Non-pigmented ciliary epithelial cell (primary cell): ENCODE results near the gene FRYL.

Source experiments
- DNase-seq: peaks from one replicate; pipeline ENCODE4 v3.0.0-alpha.2; 2010; ENCODE audit warnings: low read depth

FRYL gene

GRCh38 chr4:48554606-48555005 is 225.5 kb downstream of the FRYL start:
- no peak for DNase-seq

GRCh38 chr4:48553720-48554119 is 226.4 kb downstream of the FRYL start:
- DNase-seq, result no peak

- DNase-seq, result no peak
Observed at GRCh38 chr4:48546336-48546735, 233.7 kb downstream of the FRYL start.

- DNase-seq, result peak; percentile 14
Observed at GRCh38 chr4:48543796-48544195, 236.3 kb downstream of the FRYL start.

GRCh38 chr4:48542888-48543287 is 237.2 kb downstream of the FRYL start:
- no peak for DNase-seq

- DNase-seq, result no peak
Observed at GRCh38 chr4:48539597-48539996, 240.5 kb downstream of the FRYL start.

- no peak for DNase-seq
Observed at GRCh38 chr4:48538358-48538757, 241.7 kb downstream of the FRYL start.

- no peak for DNase-seq
Observed at GRCh38 chr4:48526406-48526805, 253.7 kb downstream of the FRYL start.

GRCh38 chr4:48518143-48518542 is 261.9 kb downstream of the FRYL start:
- DNase-seq, result no peak

GRCh38 chr4:48509543-48509942 is 270.5 kb downstream of the FRYL start:
- no peak for DNase-seq

- no peak for DNase-seq
Observed at GRCh38 chr4:48506716-48507115, 273.4 kb downstream of the FRYL start.

GRCh38 chr4:48504352-48504751 is 275.7 kb downstream of the FRYL start:
- DNase-seq, result no peak

- DNase-seq, result no peak
Observed at GRCh38 chr4:48504026-48504330, 276.1 kb downstream of the FRYL start.

- no peak for DNase-seq
Observed at GRCh38 chr4:48503233-48504025, 276.6 kb downstream of the FRYL start.

- DNase-seq, result no peak
Observed at GRCh38 chr4:48499551-48500066, 280.5 kb downstream of the FRYL start.

GRCh38 chr4:48498895-48499294 is 281.2 kb downstream of the FRYL start:
- no peak for DNase-seq

GRCh38 chr4:48495941-48496340 is 284.1 kb downstream of the FRYL start:
- DNase-seq, result no peak

GRCh38 chr4:48493452-48494100 is 286.5 kb downstream of the FRYL start:
- no peak for DNase-seq

GRCh38 chr4:48491514-48492176 is 288.4 kb downstream of the FRYL start:
- no peak for DNase-seq

GRCh38 chr4:48490680-48491513 is 289.2 kb downstream of the FRYL start:
- DNase-seq, result no peak

GRCh38 chr4:48490012-48490679 is 289.9 kb downstream of the FRYL start, which contains the start of gene ZAR1:
TSS of gene ZAR1 (plus strand) at chr4:48490252. CDS start at chr4:48490292, 40 bp downstream.
- no peak for DNase-seq

- no peak for DNase-seq
Observed at GRCh38 chr4:48489683-48490011, 290.4 kb downstream of the FRYL start.
